ENCODE results near the gene LPP.
A peak's percentile ranks its signal among the peaks of the same experiment; 100 is the strongest.

The LPP gene

DNA sequence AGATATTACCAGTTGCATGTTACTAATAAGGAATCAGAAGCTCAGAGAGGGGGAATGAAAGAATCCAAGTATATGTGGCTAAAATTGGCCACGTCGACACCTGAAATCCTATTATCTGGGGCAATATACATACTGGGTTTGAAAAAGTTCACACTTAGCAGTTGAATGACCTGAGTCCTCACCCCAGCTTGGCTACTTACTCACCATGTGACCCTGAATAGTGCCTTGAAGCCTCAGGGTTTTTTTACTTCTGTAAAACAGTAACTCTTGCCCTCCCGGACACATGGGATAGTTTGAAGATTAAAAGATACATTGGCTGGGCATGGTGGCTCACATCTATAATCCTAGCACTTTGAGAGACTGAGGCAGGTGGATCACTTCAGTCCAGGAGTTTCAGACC lies 675.6 kb downstream of the LPP start:
- no peak for DNase-seq

DNA sequence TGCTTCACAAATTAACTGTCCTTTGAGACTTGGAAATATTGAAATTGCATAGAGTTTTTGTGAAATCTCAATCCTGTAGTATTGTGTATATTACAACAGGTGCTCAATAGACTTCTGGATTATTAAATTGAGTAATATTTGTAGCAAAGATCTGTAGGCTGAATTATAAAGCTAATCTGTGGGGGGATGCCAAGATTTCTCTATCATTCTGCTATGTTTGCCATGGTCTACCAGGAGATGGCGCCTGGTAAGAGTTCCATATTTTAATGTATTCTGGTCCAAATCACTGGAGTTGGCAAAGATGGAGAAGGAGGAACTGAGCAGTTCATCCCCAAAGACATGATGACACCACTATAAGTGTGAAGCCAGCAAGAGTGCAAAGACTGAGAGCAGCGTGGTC lies 676.9 kb downstream of the LPP start:
- peak; percentile 5 for DNase-seq

DNA sequence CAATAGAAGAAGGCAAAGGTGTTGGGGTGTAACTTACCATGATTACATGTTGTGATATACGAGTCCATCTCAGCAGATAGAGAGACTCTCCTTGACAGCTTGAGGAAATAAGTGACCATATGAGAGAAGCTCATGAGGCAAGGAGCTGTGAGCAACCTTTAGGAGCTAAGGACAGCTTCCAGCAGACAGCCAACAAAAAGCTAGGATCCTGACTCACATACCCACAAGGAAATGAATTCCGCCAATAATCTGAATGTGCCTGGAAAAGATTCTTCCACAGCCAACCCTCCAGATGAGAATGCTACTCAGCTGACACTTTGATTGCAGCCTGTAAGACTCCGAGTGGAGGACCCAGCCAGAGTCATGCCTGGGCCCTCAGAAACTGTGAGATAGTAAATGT lies 678.2 kb downstream of the LPP start:
- no peak for DNase-seq

DNA sequence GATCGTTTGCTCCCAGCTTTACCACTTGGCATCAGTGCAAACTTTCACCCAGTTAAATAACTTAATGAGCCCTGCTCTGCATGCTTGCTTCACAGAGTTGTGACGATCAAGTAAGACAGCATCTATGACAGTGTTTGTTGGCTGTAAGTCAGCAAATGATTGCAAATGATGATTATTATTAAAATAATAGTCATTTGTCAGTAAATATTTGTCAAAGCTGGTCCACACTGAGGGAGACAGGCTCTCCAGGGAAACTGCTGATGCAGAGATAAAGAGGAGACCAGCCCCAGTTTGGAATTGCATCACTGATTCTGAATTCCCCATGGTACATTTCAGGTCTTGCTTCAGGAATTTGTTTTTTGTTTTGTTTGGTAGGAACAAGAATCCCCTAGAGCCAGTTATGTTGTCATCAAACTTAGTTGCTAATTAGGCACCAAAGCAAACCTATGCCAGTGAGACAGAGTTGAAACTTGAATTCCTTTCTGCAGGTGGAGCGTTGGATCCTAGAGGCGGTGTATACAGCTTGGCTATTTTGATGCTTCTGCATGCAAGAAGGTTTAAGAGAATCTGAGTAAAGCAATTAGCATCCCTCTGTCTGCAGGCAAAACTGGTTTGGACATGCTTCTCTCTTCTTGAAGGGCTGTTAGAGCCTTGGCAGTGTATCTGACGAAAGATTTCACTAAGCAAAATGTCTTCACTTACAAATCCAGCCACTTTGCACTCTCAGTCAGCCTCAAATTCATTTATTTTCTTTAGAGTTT lies 679.2 kb downstream of the LPP start:
- no peak for DNase-seq

DNA sequence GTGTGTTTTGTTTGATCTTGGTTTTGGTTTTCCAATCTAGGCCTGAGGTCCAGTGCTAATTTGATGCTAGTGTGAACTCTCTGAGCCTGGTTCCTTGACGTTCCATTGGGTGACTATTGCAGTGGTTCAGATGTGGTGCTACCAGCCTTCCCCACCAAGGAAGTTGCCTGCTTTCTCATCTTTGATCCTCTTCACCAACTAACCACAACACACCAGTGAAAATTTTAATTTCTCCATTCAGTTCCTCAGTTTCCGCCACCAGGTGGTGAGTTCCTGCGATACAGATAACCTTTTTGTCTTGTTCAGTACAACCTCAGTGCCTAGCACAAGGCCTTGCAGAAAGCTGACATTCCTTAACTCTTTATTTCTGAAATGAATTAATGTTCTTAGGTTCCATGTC lies 680.4 kb downstream of the LPP start:
- no peak for DNase-seq

DNA sequence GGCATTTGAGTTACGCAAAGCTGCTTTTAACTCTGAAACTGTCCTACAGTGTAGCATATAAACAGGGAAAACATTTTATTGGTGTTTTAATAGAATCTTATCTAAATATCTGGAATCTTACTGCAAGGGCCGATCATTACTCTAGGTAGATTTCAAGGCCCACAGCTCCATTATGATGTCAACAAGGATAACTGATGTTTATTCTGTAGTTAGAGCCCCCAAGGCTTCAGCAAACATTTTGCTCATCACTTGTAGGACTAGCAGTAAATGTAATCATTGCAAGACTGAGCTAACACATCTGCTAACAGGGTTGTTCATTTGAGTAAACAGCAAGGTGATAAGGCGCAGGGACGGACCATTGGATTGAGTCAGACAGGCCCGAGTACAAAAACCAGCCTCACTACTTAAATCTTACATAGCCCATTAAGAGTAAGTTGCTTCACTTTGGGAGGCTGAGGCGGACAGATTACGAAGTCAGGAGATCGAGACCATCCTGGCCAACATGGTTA lies 685.3 kb downstream of the LPP start:
- DNase-seq: no peak

DNA sequence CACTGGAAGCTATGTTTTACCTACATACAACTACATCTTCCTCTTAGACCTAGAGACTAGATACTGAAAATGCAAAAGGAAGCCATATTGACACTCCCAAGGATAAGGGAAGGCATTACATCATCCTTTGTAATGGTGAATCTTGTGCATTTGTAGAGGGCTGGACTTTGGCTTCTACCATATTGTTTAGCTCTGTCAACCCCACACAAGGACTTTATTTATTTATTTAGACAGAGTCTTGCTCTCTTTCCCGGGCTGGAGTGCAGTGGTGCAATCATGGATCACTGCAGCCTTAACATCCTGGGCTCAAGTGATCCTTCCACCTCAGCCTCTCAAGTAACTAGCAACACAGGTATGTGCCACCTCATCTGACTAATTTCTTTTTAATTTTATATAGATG lies 686.3 kb downstream of the LPP start:
- DNase-seq: no peak

DNA sequence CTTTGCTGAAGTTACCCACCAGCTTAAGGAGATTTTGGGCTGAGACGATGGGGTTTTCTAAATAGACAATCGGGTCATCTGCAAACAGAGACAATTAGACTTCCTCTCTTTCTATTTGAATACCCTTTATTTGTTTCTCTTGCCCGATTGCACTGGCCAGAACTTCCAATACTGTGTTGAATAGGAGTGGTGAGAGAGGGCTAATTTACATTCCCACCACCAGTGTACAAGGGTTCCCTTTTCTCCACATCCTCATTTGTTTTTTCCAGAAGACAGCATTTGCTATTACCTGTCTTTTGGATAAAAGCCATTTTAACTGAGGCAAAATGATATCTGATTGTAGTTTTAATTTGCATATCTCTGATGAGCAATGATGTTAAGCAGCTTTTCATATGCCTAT lies 687.9 kb downstream of the LPP start:
- DNase-seq: no peak

DNA sequence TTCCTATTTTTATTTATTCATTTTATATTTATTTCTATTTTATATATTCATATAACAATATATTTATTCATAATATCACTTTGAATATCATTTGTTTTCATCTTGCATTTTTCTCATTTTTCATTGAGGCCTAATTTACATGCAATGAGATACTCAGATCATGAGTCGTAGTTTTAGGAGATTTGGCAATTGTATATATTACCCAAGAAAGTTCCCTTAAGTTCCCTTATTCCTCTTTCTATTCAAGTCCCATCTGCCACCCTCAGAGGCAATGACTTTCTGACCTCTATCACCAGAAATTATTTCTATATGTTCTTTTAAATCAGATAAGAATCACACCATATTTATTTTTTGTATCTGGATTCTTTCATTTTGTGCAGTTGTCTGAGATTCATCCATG lies 688.7 kb downstream of the LPP start:
- no peak for DNase-seq

DNA sequence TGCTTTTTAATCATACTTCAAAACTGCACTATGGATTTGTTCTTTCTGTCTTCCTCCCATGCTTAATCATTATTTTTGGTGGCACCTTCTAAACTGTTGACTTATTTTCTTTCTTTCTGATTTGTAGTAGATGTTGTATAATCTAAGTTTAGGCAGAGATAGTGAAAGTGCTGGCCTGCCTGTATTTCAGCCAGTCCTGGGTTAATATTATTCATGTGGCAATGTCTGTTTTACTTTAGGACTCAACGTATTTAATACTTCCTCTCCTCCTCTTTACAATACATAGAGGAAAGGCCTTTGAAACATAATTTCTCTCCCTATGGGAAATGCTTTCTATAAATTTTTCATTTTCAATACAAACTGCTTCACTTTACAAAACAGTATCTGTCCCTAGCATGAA lies 690.1 kb downstream of the LPP start:
- DNase-seq: no peak

DNA sequence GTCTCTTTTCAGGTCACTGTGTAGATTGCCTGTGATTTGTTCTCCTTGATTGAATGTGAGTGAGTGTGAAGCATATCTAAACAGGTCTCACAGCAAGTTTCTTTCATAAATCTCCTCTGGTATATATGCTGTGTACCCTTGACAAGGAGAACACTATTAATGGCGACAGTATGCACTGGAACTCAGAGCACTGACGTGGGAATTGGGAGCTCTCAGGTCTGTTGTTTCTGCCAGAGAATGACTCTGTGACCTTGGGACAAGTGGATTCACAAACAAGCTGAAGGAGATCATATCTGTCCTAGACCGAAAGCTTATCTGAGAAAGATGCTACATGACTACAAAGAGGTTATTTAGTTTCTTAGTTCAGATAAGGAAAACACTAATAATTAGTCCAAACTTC lies 691.6 kb downstream of the LPP start:
- no peak for DNase-seq

DNA sequence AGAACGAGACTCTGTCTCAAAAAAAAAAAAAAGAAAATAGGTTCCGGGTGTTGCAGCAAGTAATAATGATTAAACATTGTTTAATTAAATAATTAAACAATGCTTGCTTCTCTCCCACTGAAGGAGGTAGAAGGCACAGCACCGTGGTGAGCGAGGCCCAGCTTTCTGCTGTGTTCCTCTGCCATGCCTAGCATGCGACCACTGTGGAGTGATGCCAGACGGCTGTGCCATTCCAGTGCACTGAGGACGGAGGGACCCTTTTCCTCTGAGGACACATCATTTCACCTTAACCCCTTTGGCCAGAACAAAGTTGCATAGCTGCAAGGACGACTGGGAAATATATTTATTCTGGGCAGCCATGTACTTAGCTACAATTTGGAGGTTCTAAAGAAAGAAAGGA lies 695.0 kb downstream of the LPP start:
- DNase-seq: no peak

DNA sequence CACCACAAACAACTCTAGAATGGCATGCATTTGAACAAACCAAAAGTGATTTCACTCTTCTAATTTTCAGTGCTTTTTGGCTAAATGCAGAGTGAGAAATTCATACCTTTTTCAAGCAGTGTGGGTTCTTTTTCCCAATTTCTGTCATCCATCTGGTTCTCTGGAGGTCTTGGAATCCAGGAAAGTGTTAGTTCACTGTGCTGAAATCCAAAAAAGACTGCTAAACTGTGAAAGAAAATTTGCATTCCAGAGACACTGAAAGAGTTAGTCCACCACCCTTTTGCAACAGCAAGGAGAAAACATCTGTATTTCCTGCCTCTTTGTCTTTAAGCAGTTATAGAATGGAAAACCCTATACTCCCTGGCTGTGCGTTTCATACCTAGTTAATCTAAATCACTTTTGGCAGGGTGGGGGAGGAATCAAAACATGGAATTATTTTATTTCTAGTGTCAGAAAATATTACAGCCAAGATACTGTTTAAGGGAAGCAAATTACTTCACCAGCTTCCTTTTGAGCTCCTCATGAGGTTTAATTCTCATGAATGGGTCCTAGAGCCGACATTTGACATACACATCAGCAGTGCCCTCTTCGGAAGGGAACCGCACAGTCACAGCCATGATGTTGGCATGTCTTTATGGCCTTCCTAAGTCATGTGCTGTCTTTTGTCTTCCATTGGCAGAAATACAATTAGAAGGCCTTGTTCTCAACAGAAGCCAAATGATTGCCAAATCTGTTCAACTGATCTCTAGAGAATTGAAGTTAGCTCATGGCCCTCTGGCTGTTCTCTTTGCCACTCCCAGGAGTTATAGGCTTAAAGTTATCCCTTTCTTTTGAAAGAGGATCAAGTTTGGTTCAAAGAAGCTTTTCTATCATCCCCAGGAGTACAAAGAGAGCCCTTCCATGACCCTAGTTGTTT lies 700.2 kb downstream of the LPP start:
- DNase-seq: no peak

DNA sequence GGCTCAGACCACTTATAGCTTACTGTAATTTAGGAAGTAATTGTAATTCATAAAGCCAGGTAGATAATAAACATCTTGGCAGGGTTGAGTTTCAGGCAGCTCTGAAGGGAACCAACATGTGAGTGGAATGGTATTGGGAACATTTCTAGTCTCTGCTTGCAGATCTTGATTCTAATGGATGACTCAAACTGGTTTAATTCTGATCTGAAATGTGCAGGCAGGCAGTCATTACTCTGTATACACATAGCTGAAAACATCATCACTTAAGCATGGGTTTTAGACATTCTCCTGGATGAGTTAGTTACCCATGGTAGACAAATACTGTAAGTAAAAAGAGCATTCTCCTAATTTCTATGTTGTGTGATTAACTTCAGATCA lies 700.8 kb downstream of the LPP start:
- DNase-seq: no peak

DNA sequence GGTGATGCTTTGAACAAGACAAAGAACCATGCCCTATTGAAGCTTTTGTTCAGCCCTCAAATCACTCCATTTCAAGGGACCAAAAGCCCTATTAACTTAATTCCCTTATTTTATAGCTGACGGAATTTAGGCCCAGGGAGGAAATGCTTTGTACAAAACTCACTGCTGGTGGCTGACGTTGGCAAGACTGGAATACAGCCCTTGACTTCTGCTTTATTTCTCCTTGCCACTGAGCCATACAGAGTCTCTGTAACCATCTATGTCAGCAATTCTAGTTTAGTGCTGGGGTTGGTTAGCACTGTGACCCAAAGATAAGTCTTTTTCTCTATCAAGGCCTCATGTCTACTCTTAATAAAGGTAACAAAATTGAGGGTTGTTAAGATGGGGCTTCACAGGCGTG lies 701.7 kb downstream of the LPP start:
- no peak for DNase-seq

DNA sequence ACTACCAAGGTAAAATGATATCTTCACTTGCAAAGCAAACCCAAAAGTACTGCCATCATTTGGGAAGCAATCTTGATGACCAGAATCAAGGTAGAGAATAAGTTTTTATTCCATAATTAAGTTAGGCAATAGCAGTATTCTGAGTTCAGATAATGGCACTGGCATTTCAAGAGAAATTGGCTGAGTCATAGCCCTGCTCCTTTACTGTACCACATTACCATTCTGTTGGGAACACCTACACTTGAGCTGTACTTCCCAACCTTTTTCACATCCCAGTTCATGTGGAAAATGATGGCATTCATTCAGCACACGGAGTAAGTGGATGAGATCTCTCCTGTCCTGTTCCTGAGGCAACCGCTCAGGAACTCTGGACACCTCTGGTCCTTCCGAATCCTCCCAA lies 706.2 kb downstream of the LPP start:
- no peak for DNase-seq

DNA sequence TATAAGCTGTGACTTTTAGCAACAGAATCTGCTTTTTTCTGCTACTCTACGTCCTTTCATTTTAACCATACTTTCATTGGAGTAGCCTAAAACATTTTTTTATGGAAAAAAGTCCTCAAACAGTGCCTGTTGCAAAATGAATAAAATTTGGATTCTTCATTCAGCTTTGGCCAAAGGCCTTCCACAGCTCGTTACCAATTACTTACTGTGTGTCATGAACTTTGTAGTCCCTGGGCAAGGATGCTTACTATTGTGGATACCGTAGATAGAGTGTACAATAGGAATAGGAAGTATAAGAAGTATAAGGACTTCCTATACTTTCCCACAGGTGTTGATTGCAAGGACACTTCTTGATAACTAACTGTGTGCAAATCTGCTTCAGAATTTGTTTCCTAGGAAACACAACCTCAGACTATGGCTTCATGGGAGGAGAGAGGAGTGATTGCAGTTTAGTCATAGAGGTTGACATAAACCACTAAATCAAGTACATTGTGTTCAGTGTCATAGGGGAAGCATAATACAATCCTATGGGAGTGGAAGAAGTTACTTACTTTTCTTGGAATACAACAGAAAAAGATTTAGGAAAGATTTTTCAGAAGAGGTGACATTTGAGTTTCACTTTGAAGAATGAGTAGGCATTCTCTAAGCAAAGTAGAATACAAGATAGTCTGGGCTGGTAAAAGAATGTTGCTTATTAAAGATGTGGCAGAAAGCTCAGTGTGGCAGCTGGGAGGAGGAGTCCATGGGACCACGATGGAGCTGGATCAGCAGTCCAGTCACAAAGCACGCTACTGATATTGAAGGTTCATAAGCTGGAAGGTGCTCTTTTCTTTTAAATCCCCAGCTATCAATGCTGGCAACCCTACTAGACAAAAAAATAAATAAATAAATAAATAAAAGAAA lies 708.1 kb downstream of the LPP start:
- DNase-seq: no peak

DNA sequence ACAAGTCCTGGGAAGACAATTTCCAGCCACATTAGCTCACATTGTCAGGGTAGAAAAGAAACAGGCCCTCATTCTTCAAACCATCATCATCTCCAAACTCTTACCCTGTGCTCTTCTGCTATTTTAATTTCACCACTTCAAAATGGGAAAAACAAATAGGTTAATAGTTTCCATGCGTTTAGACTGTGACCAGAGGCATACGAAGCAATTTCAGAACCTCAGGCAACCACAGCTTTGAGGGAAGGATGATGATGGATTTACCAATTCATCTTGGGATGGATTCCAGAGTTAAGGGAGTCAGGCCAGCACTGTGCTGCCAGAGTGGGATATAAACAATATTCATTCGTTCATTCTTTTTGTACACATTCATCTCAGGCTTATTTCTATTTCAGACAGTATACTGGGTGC lies 710.0 kb downstream of the LPP start:
- DNase-seq: no peak

DNA sequence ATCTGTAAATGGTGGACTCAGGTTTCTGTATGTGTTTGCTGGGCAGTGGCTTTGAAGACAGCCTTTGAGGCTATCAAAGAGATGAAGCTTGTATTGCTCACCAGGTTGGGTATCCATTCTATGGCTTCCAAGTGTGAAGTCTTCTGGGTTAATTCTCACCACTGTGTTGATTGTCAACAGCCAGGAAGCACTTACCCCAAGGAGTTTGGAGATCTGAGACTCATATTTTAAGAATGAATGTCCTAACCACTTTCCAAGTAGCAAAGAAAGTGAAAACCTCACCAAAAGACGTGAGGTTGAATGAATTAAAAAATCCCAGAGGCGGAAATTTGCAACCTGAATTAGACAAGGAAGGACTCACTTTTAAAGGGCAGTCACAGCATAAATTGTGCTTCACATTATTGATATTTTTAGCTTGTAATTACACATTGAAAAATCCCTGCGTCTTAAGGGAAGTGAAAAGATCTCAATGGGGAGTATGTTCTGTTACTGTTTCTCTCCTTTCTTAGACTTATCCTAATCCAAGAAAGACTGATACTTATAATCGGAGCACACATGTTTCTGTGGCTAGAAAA lies 713.8 kb downstream of the LPP start:
- DNase-seq: no peak

DNA sequence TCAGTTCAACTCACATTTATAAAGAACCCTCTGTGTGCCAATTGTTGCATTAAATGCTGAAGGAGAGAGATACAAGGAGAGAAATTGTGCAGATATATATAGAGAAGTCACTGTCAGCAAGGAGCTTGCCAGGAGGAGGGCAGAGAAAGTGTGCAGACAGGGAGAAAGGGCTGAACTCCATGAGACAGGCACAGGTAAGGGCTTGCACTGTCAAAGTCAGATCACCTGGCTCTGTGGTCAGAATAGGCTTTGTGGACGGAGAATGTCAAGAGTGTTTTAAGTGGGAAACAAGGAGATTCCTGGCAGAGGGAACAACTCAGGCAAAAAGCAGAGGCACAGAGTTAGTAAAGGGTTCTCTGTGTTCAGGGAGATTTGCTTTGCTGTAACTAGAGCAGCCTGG lies 714.8 kb downstream of the LPP start:
- DNase-seq: no peak

DNA sequence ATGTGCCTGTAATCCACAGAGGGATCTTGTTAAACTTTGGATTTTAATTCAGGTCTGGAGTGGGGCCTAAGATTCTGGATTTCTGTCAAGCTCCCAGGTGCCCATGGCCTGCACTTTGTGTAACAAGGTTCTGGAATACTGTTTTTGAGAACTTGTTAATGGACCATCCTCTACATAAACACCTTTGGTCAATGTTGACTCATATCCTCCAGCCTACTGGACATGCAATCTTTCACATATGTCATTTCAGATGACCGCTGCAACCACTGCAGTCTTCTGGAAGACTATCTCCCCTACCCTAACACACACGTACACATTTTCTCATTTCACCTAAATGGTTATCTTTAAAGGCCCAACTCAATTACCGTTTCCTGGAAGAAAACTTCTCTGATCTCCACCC lies 715.7 kb downstream of the LPP start:
- DNase-seq: no peak

DNA sequence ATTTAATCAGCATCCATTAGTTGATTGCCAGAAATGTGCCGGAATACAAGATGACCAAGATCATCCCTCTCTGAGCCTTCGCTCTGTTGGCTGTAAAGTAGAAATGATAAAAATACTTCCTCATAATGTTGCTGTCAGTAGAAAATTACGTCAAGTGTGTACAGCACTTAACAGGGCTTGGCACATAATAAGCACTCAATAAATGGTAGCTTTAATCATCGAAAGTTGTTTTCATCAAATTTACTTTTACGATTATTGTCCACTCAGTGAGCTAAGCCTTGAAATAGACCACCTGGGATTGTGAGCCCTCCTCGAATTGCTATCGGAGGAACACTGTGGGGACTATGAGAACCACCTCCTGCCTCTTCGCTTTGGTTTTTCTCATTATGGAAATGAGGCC lies 716.5 kb downstream of the LPP start:
- no peak for DNase-seq

DNA sequence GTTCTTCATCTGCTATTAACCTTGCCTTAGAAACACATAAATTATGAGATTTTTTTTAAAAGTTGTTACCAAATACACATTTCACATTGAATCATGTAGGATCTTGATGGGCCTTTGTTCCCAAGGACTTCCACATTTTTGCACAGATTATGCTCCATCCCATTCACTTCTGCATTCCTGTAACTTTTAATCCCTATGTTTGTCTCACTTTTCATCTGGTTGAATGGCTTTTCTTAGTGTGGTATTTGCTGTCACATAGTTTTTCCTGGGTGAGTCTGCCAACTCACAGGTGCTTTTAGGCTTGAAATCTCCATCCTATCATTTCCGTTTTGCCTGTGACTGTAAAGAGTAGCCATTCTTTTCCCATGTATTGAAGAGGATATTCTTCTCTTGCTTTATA lies 720.6 kb downstream of the LPP start:
- no peak for DNase-seq

Data from NCI-H1694 (cell line).